GM12801 (cell line): ENCODE measurements around the gene OR5J2.

Source experiments
- TF ChIP-seq, protein P1 (sequence below): IDR thresholded peaks from one replicate; pipeline ENCODE4 v1.5.1; 2011; ENCODE audit warnings: control low read depth; ENCODE audit not compliant: insufficient read length; ENCODE audit errors: extremely low read depth

Gene OR5J2

DNA sequence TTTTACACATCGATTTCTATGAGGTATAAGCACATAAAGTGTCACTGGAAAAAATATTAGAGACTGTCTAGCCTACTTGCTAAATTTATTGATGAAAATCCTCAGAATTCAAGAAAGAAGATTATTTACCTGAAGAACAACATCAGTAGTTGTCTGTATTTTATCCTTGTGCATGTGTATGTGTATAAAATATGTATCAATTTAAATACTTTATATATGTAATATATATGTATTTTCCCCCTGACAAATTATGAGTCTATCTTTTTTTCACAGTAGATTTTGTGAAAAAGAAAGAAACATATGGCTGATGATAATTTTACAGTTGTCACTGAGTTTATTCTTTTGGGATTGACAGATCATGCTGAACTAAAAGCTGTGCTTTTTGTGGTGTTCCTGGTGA is at the start of gene OR5J2:
TSS of gene OR5J2 (plus strand) at position 301 of the 400 bp plus-strand sequence. CDS start at position 301, 0 bp downstream.
- TF ChIP-seq, protein P1, sequence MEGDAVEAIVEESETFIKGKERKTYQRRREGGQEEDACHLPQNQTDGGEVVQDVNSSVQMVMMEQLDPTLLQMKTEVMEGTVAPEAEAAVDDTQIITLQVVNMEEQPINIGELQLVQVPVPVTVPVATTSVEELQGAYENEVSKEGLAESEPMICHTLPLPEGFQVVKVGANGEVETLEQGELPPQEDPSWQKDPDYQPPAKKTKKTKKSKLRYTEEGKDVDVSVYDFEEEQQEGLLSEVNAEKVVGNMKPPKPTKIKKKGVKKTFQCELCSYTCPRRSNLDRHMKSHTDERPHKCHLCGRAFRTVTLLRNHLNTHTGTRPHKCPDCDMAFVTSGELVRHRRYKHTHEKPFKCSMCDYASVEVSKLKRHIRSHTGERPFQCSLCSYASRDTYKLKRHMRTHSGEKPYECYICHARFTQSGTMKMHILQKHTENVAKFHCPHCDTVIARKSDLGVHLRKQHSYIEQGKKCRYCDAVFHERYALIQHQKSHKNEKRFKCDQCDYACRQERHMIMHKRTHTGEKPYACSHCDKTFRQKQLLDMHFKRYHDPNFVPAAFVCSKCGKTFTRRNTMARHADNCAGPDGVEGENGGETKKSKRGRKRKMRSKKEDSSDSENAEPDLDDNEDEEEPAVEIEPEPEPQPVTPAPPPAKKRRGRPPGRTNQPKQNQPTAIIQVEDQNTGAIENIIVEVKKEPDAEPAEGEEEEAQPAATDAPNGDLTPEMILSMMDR, result no peak

- TF ChIP-seq, protein P1, result no peak
Measured at GRCh38 chr11:56140151-56140661, 36.2 kb upstream of the OR5J2 start, which contains the start of gene OR8J3. TSS of gene OR8J3 (minus strand) at chr11:56140201. CDS start at chr11:56137718, 2,483 bp downstream.

- TF ChIP-seq, protein P1, result no peak
Measured at GRCh38 chr11:56151376-56151775, 25.0 kb upstream of the OR5J2 start.

- TF ChIP-seq, protein P1, result no peak
Measured at GRCh38 chr11:56152333-56152732, 24.1 kb upstream of the OR5J2 start.

GRCh38 chr11:56160217-56160616 is 16.2 kb upstream of the OR5J2 start, which contains the start of gene OR8K5:
TSS of gene OR8K5 (minus strand) at chr11:56160317. CDS start at chr11:56160317, 0 bp downstream.
- TF ChIP-seq, protein P1, result no peak

DNA sequence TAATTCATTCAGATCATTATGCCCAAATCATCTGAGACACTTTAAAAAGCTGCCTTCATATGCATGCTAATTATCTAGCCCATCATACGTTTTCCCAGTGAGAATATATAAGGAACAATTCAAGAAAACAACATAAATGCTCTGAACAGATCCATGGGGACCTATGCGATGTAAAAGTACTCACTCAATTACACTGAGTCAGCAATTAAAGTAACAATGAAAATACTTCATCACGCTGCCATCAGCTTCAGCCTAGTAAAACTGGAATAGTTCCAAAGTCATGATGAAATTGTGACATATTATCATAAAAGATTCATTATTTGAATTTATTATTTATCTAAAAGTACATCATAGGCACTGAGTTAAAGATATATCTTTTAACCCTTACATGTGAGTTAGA is 12.6 kb upstream of the OR5J2 start:
- TF ChIP-seq, protein P1, result no peak

- TF ChIP-seq, protein P1, result no peak
Measured at GRCh38 chr11:56172256-56172830, 4.1 kb upstream of the OR5J2 start.
